HEK293 (cell line): Measurements from ENCODE around the gene ACSM2B.

Experiments
- CTCF ChIA-PET: fragments of 350-600 bp; formaldehyde crosslinking; extraction: SDS; loops from one replicate; lab custom pipeline; 2021; ENCODE audit warnings: antibody characterized with exemption; lab: Yijun Ruan, JAX
- POLR2A ChIA-PET: fragments of 300-600 bp; formaldehyde crosslinking; extraction: SDS; loops from one replicate; lab custom pipeline; 2020; ENCODE audit warnings: antibody characterized with exemption, inconsistent platforms; lab: Yijun Ruan, JAX
- H3K27ac ChIP-seq: fragments of 200-500 bp; sonication (Bioruptor generic); 2 replicates; pipeline ENCODE4 v1.5.1; 2014; ENCODE audit warnings: low read depth, low read length, control low read depth, inconsistent platforms; ENCODE audit errors: extremely low read depth
- H3K36me3 ChIP-seq, 2 experiments: fragments of 200-500 bp in 1 of 2; sonication (Bioruptor generic) in 1 of 2; 1 replicate in 1 of 2; 2 replicates in 1 of 2; pipeline ENCODE4 v1.5.1; 2014 to 2017; ENCODE audit warnings: inconsistent platforms in 2 of 2, low read length in 2 of 2; ENCODE audit not compliant: control insufficient read depth in 2 of 2, insufficient read depth in 1 of 2
- H3K4me1 ChIP-seq: fragments of 200-500 bp; sonication (Bioruptor generic); 2 replicates; pipeline ENCODE4 v1.5.1; 2014; ENCODE audit warnings: mild to moderate bottlenecking, low read length, inconsistent platforms; ENCODE audit not compliant: control insufficient read depth, insufficient read depth
- H3K4me3 ChIP-seq: 2 replicates; pipeline ENCODE4 v1.5.1; 2011; ENCODE audit warnings: low read depth, mild to moderate bottlenecking, control low read depth, low read length, moderate library complexity
- H3K9me3 ChIP-seq: fragments of 200-500 bp; sonication (Bioruptor generic); 2 replicates; pipeline ENCODE4 v1.5.1; 2014; ENCODE audit warnings: low read depth, low read length, inconsistent platforms; ENCODE audit not compliant: control insufficient read depth, insufficient read depth
- BCL11A ChIP-seq: fragments of 450-650 bp; formaldehyde crosslinking; IDR thresholded peaks from 2 replicates; pipeline ENCODE4 v1.5.1; 2016; ENCODE audit warnings: low read depth, missing biosample characterization, missing genetic modification characterization
- TCF7L2 ChIP-seq: IDR thresholded peaks from 2 replicates; pipeline ENCODE4 v1.6.1; 2011; ENCODE audit warnings: low read depth, mild to moderate bottlenecking, inconsistent platforms, low read length, moderate library complexity, borderline replicate concordance
- YY2 ChIP-seq: fragments of 450-650 bp; formaldehyde crosslinking; IDR thresholded peaks from 2 replicates; pipeline ENCODE4 v1.5.1; 2016; ENCODE audit warnings: missing biosample characterization, missing genetic modification characterization
- ZFP41 ChIP-seq: fragments of 450-650 bp; formaldehyde crosslinking; IDR thresholded peaks from 2 replicates; pipeline ENCODE4 v1.5.1; 2016; ENCODE audit warnings: missing biosample characterization, missing genetic modification characterization, borderline replicate concordance
- ZNF140 ChIP-seq: fragments of 450-650 bp; formaldehyde crosslinking; IDR thresholded peaks from 2 replicates; pipeline ENCODE4 v1.5.1; 2016; ENCODE audit warnings: missing biosample characterization, missing genetic modification characterization
- ZNF211 ChIP-seq: fragments of 450-650 bp; formaldehyde crosslinking; IDR thresholded peaks from 2 replicates; pipeline ENCODE4 v1.5.1; 2016; ENCODE audit warnings: low read depth, missing biosample characterization, missing genetic modification characterization
- ZNF221 ChIP-seq: fragments of 450-650 bp; formaldehyde crosslinking; IDR thresholded peaks from 2 replicates; pipeline ENCODE4 v1.5.1; 2017; ENCODE audit warnings: missing biosample characterization, missing genetic modification characterization, borderline replicate concordance
- ZNF391 ChIP-seq: fragments of 450-650 bp; formaldehyde crosslinking; IDR thresholded peaks from 2 replicates; pipeline ENCODE4 v1.5.1; 2016; ENCODE audit warnings: low read depth, missing biosample characterization, missing genetic modification characterization, borderline replicate concordance
- ZNF514 ChIP-seq: fragments of 450-650 bp; formaldehyde crosslinking; IDR thresholded peaks from 2 replicates; pipeline ENCODE4 v1.5.1; 2016; ENCODE audit warnings: missing biosample characterization, missing genetic modification characterization
- ZNF529 ChIP-seq: fragments of 450-650 bp; formaldehyde crosslinking; IDR thresholded peaks from 2 replicates; pipeline ENCODE4 v1.5.1; 2017; ENCODE audit warnings: missing genetic modification characterization, missing biosample characterization; ENCODE audit not compliant: insufficient replicate concordance
- ZNF560 ChIP-seq: fragments of 450-650 bp; formaldehyde crosslinking; IDR thresholded peaks from 2 replicates; pipeline ENCODE4 v1.5.1; 2017; ENCODE audit warnings: missing biosample characterization, missing genetic modification characterization, borderline replicate concordance
- ZNF621 ChIP-seq: fragments of 450-650 bp; formaldehyde crosslinking; IDR thresholded peaks from 2 replicates; pipeline ENCODE4 v1.5.1; 2017; ENCODE audit warnings: missing biosample characterization, missing genetic modification characterization
- ZNF626 ChIP-seq: fragments of 450-650 bp; sonication (Bioruptor Pico); formaldehyde crosslinking; IDR thresholded peaks from 2 replicates; pipeline ENCODE4 v1.5.1; 2018; ENCODE audit warnings: missing biosample characterization, missing genetic modification characterization, inconsistent platforms
- ZNF660 ChIP-seq: fragments of 450-650 bp; IDR thresholded peaks from 2 replicates; pipeline ENCODE4 v1.5.1; 2018; ENCODE audit warnings: missing biosample characterization, mild to moderate bottlenecking, missing genetic modification characterization
- TF ChIP-seq, protein P1 (sequence below): fragments of 450-650 bp; formaldehyde crosslinking; IDR thresholded peaks from 2 replicates; pipeline ENCODE4 v1.5.1; 2016; ENCODE audit warnings: missing biosample characterization, missing genetic modification characterization
- TF ChIP-seq, protein P2 (sequence below): fragments of 450-650 bp; formaldehyde crosslinking; IDR thresholded peaks from 2 replicates; pipeline ENCODE4; 2016; ENCODE audit warnings: missing biosample characterization, missing genetic modification characterization
- TF ChIP-seq, protein P3 (sequence below): fragments of 450-650 bp; formaldehyde crosslinking; IDR thresholded peaks from 2 replicates; pipeline ENCODE4 v1.5.1; 2016; ENCODE audit warnings: missing biosample characterization, missing genetic modification characterization
- TF ChIP-seq, protein P4 (sequence below): fragments of 450-650 bp; formaldehyde crosslinking; conservative IDR thresholded peaks from 2 replicates; pipeline ENCODE4 v1.5.1; 2016; ENCODE audit warnings: low read depth, missing biosample characterization, missing genetic modification characterization

Gene ACSM2B

DNA sequence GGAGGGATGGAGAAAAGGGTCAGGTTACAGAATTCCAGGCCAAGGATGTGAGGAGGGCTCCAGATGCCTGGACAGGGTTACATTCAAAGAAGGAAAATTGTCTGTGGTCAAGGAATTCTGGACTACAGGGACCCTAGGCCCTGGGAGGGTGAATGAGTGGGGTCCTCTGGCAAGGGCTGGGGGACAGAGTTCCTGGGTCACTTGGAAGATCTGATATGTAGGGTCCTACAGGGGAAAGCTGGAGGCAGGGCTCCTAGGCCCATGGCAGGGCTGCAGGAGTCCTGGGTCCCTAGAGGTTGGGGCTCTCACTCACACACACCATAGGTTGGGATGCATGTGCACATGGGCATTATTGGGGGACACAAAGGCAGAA lies 46.3 kb upstream of the ACSM2B start:
- no peaks in the 10 kb centered on the region for H3K4me1 ChIP-seq
- no peak overlapping the region for H3K27ac ChIP-seq
- CTCF ChIA-PET: no interaction called here
- POLR2A ChIA-PET: no interaction called here
- TF ChIP-seq ZNF140: no peak
- TF ChIP-seq YY2 (tag by site-specific recombination): no peak
- TF ChIP-seq, protein P1, sequence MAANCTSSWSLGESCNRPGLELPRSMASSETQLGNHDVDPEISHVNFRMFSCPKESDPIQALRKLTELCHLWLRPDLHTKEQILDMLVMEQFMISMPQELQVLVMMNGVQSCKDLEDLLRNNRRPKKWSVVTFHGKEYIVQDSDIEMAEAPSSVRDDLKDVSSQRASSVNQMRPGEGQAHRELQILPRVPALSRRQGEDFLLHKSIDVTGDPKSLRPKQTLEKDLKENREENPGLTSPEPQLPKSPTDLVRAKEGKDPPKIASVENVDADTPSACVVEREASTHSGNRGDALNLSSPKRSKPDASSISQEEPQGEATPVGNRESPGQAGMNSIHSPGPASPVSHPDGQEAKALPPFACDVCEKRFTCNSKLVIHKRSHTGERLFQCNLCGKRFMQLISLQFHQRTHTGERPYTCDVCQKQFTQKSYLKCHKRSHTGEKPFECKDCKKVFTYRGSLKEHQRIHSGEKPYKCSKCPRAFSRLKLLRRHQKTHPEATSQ (tag by site-specific recombination): no peak
- TF ChIP-seq ZFP41 (tag by site-specific recombination): no peak
- TF ChIP-seq ZNF660: no peak
- TF ChIP-seq, all 188 proteins: peak for 0
- H3K4me3 ChIP-seq: no peak overlapping the region
- no peaks in the 10 kb centered on the region for H3K36me3 ChIP-seq
- H3K9me3 ChIP-seq: no peaks in the 10 kb centered on the region

DNA sequence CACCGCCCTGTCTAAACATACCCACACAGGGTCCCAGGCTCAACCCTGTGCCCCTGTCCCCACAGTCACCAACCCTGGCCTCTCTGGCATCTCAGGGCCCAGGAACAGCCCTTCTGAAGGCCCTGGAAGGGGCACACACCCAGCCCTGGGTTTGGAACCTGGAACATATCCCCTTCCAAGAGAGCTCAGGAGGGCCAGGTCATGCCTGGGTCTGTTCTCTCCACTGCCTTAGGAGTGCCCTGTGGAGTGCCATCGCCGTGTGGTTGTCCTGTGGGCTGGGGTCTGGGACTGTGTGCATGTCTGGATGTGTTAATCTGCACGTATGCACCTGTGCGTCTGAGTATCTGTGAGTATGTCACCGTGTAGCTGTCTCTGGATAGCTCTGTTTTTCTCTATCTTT lies 45.2 kb upstream of the ACSM2B start:
- CTCF ChIA-PET: no interaction called here
- TF ChIP-seq TCF7L2 (no peak), ZNF621 (no peak), BCL11A (tag by site-specific recombination) (no peak), ZNF221 (tag by site-specific recombination) (no peak), ZNF211 (tag by site-specific recombination) (no peak), ZNF560 (tag by site-specific recombination) (no peak), ZNF626 (tag by site-specific recombination) (no peak), ZNF391 (tag by site-specific recombination) (no peak), ZNF529 (tag by site-specific recombination) (no peak), ZNF514 (tag by site-specific recombination) (no peak)
- TF ChIP-seq, protein P2, sequence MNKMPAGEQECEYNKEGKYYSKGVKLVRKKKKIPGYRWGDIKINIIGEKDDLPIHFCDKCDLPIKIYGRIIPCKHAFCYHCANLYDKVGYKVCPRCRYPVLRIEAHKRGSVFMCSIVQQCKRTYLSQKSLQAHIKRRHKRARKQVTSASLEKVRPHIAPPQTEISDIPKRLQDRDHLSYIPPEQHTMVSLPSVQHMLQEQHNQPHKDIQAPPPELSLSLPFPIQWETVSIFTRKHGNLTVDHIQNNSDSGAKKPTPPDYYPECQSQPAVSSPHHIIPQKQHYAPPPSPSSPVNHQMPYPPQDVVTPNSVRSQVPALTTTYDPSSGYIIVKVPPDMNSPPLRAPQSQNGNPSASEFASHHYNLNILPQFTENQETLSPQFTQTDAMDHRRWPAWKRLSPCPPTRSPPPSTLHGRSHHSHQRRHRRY (tag by site-specific recombination): no peak
- TF ChIP-seq, protein P3, sequence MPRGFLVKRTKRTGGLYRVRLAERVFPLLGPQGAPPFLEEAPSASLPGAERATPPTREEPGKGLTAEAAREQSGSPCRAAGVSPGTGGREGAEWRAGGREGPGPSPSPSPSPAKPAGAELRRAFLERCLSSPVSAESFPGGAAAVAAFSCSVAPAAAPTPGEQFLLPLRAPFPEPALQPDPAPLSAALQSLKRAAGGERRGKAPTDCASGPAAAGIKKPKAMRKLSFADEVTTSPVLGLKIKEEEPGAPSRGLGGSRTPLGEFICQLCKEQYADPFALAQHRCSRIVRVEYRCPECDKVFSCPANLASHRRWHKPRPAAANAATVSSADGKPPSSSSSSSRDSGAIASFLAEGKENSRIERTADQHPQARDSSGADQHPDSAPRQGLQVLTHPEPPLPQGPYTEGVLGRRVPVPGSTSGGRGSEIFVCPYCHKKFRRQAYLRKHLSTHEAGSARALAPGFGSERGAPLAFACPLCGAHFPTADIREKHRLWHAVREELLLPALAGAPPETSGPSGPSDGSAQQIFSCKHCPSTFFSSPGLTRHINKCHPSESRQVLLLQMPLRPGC (tag by site-specific recombination): no peak
- TF ChIP-seq, protein P4, sequence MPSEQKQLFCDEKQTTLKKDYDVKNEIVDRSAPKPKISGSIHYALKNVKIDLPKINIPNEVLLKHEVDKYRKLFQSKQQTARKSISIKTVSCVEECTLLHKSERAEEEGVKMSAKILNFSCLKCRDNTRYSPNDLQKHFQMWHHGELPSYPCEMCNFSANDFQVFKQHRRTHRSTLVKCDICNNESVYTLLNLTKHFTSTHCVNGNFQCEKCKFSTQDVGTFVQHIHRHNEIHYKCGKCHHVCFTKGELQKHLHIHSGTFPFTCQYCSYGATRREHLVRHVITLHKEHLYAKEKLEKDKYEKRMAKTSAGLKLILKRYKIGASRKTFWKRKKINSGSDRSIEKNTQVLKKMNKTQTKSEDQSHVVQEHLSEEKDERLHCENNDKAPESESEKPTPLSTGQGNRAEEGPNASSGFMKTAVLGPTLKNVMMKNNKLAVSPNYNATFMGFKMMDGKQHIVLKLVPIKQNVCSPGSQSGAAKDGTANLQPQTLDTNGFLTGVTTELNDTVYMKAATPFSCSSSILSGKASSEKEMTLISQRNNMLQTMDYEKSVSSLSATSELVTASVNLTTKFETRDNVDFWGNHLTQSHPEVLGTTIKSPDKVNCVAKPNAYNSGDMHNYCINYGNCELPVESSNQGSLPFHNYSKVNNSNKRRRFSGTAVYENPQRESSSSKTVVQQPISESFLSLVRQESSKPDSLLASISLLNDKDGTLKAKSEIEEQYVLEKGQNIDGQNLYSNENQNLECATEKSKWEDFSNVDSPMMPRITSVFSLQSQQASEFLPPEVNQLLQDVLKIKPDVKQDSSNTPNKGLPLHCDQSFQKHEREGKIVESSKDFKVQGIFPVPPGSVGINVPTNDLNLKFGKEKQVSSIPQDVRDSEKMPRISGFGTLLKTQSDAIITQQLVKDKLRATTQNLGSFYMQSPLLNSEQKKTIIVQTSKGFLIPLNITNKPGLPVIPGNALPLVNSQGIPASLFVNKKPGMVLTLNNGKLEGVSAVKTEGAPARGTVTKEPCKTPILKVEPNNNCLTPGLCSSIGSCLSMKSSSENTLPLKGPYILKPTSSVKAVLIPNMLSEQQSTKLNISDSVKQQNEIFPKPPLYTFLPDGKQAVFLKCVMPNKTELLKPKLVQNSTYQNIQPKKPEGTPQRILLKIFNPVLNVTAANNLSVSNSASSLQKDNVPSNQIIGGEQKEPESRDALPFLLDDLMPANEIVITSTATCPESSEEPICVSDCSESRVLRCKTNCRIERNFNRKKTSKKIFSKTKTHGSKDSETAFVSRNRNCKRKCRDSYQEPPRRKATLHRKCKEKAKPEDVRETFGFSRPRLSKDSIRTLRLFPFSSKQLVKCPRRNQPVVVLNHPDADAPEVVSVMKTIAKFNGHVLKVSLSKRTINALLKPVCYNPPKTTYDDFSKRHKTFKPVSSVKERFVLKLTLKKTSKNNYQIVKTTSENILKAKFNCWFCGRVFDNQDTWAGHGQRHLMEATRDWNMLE (tag by site-specific recombination): no peak
- no peaks in the 10 kb centered on the region for H3K4me1 ChIP-seq
- H3K4me3 ChIP-seq: no peak overlapping the region
- no peaks in the 10 kb centered on the region for H3K36me3 ChIP-seq
- H3K27ac ChIP-seq: no peak overlapping the region
- POLR2A ChIA-PET: no interaction called here
- H3K9me3 ChIP-seq: no peaks in the 10 kb centered on the region
